PC-3 (cell line): Measurements from ENCODE around the gene GRB10.

ENCODE experiments used
- CTCF ChIP-seq: fragments of 300-600 bp; sonication (generic); conservative IDR thresholded peaks from 2 replicates; pipeline ENCODE4 v1.5.1; 2017; ENCODE audit warnings: antibody characterized with exemption, low read depth, mild to moderate bottlenecking, low read length
- EZH2 ChIP-seq: fragments of 300-600 bp; sonication (generic); IDR thresholded peaks from one replicate; pipeline ENCODE4 v1.6.1; 2017; ENCODE audit warnings: antibody characterized with exemption, mild to moderate bottlenecking, low read length; ENCODE audit not compliant: unreplicated experiment
- EZH2phosphoT487 ChIP-seq: fragments of 300-600 bp; sonication (generic); IDR thresholded peaks from 2 replicates; pipeline ENCODE4 v1.6.1; 2018; ENCODE audit warnings: mild to moderate bottlenecking, antibody characterized with exemption, low read length, borderline replicate concordance

GRCh38 chr7:50681432-50682045 lies 101.2 kb downstream of the GRB10 start:
- TF ChIP-seq CTCF (no peak), EZH2 (no peak), EZH2phosphoT487 (no peak)
